SJSA1 (cell line): ENCODE data around the gene EIF5A. TPM values are rescaled to one million over a fixed set of nuclear protein-coding genes. Genes with fewer than 3 reads are reported as not detected.
"Not testable (repeated sequence)": the region's sequence is repeated elsewhere in the genome, so short reads cannot be mapped to it uniquely, and the experiment has no call there.

Source experiments
- DNase-seq, 2 experiments: peaks; one replicate each; pipeline ENCODE4 v3.0.0-alpha.2; 2015 to 2020; ENCODE audit warnings: low spot score in 2 of 2, low read depth in 1 of 2
- H3K27ac ChIP-seq: fragments of 250-450 bp; sonication (Bioruptor Pico); 2 replicates; pipeline ENCODE4 v1.5.1; 2020; ENCODE audit warnings: mild to moderate bottlenecking, moderate library complexity
- H3K27me3 ChIP-seq: fragments of 250-450 bp; sonication (Bioruptor Pico); replicated peaks from 2 replicates; pipeline ENCODE4 v1.5.1; 2020; ENCODE audit warnings: mild to moderate bottlenecking, moderate library complexity
- H3K36me3 ChIP-seq: fragments of 250-450 bp; sonication (Bioruptor Pico); 2 replicates; pipeline ENCODE4 v1.5.1; 2020; ENCODE audit warnings: mild to moderate bottlenecking
- H3K4me1 ChIP-seq: fragments of 250-450 bp; sonication (Bioruptor Pico); replicated peaks from 2 replicates; pipeline ENCODE4 v1.6.1; 2021; ENCODE audit warnings: mild to moderate bottlenecking
- H3K4me3 ChIP-seq: fragments of 250-450 bp; sonication (Bioruptor Pico); 2 replicates; pipeline ENCODE4 v1.5.1; 2020; ENCODE audit warnings: mild to moderate bottlenecking
- H3K9me3 ChIP-seq: fragments of 250-450 bp; sonication (Bioruptor Pico); replicated peaks from 2 replicates; pipeline ENCODE4 v1.5.1; 2020; ENCODE audit warnings: mild to moderate bottlenecking
- total RNA-seq: library from RNA; depleted of rRNA; stranded (reverse); fragments of >200 nt; shearing (Covaris generic); gene quantifications from 2 replicates; pipeline ENCODE4 v1.2.3, GENCODE V29; 2014

EIF5A gene
- total RNA-seq, 1 experiment from 2014 or later: 632 TPM

DNA sequence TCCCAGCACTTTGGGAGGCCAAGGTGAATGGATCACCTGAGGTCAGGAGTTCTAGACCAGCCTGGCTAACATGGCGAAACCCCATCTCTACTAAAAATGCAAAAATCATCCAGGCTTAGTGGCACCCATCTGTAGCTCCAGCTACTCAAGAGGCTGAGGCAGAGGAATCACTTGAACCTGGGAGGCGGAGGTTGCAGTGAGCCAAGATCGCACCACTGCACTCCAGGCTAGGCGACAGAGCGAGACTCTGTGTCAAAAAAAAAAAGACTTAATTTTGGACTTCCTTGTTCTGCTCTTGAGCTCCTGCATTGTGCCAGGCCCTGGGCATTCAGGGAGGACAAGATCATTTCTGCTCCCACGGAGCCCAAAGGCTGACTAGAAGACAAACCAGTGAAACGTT, 30.2 kb downstream of the EIF5A start:
- H3K4me3 ChIP-seq, DNase-seq, H3K4me1 ChIP-seq, H3K27ac ChIP-seq, H3K36me3 ChIP-seq, H3K9me3 ChIP-seq: not testable (repeated sequence)
- H3K27me3 ChIP-seq: peaks cover 44% of the 10 kb centered on the region

DNA sequence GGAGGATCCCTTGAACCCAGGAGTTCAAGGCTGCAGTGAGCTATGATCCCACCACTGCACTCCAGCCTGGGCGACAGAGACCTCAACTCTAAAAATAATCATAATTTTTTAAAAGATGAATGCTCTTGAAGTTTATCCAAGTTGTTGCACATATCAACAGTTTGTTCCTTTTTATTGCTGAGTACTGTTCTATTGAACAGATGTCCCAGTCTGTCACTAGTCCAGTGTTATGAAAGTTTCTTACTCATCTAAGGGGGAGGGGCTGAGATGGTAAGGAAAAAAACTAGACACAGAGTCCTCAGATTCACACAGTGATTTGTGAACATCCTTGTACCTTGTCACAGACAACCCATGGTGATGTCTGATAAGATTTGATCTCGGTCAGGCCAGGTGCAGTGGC, 32.8 kb downstream of the EIF5A start:
- H3K27ac ChIP-seq: no peak overlapping the region
- H3K4me3 ChIP-seq: no peak overlapping the region
- H3K9me3 ChIP-seq: no peaks in the 10 kb centered on the region
- H3K4me1 ChIP-seq: no peaks in the 10 kb centered on the region
- peaks cover 63% of the 10 kb centered on the region for H3K27me3 ChIP-seq
- no peak for DNase-seq
- no peaks in the 10 kb centered on the region for H3K36me3 ChIP-seq

DNA sequence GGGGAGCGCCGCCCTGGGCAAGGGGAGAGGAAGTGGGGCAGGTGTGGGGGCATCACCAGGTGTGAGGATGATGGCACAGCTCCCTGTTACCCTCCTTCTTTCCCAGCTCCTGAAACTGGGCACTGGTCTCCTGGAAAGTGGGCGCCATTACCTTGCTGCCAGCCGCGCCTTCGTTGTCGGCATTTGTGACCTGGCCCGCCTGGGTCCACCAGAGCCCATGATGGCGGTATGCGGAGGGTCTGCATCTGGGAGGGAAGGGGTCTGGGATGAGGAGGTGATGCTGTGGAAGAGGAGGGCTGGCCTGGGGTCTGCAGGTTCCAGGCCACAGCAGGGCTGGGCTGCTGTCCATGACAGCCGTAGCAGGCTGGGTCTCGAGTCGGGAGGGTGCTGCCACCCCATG, 34.4 kb downstream of the EIF5A start:
- no peak overlapping the region for H3K27ac ChIP-seq
- H3K9me3 ChIP-seq: no peaks in the 10 kb centered on the region
- H3K4me3 ChIP-seq: no peak overlapping the region
- H3K4me1 ChIP-seq: no peaks in the 10 kb centered on the region
- H3K27me3 ChIP-seq: peaks cover 63% of the 10 kb centered on the region
- DNase-seq: no peak
- no peaks in the 10 kb centered on the region for H3K36me3 ChIP-seq

DNA sequence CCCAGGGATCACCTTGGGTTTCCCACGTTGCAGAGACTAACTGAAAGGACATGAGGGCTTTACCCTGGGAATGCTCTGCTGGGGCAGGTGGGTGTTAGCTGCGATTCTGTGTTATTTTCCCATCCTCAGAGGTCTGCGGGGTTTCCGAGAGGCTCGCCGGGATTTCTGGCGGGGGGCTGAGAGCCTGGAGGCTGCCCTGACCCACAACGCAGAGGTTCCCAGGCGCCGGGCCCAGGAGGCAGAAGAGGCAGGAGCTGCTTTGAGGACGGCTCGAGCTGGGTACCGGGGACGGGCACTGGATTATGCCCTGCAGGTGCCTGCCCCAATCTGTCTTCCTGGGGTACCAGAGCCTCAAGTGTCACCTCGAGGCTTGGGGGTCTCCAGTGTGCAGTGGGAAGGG, 35.8 kb downstream of the EIF5A start:
- no peak for DNase-seq
- H3K36me3 ChIP-seq: no peaks in the 10 kb centered on the region
- no peak overlapping the region for H3K4me3 ChIP-seq
- no peak overlapping the region for H3K27ac ChIP-seq
- peaks cover 59% of the 10 kb centered on the region for H3K27me3 ChIP-seq
- H3K9me3 ChIP-seq: no peaks in the 10 kb centered on the region
- no peaks in the 10 kb centered on the region for H3K4me1 ChIP-seq

DNA sequence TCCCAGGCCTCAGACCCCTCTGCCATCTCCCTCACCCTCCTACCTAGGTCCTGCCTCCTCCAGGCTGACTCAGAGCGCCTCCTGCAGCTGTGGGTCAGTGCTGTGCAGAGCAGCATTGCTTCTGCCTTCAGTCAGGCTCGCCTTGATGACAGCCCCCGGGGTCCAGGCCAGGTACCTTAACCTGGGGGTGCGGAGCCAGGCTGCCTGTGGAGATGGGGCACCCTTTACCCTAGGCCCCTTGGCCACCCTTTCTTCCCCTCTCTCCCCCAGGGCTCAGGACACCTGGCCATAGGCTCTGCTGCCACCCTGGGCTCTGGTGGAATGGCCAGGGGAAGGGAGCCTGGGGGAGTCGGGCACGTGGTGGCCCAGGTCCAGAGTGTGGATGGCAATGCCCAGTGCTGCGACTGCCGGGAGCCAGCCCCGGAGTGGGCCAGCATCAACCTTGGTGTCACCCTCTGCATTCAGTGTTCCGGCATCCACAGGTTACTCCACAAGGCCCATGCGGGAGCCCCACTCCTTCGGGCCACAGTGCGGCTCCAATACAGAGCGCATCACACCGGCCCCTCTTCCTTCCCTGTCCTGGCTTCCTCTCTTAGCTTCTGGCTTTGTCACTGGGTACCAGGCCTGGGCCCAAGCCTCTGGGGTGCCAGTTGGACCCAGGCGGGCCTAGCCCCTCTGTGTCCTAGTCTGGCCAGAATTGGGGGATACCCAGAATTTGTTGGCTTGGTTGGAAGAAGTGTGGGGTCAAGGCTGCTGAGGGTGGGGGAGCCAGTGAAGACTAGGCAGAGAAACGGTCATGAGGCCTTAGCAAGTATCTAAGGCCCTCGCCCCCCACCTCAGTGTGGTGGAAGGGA, 39.6 kb downstream of the EIF5A start:
- peaks cover 18% of the 10 kb centered on the region for H3K4me1 ChIP-seq
- H3K9me3 ChIP-seq: no peaks in the 10 kb centered on the region
- DNase-seq: no peak
- H3K4me3 ChIP-seq: no peak overlapping the region
- peaks cover 4% of the 10 kb centered on the region for H3K36me3 ChIP-seq
- H3K27ac ChIP-seq: no peak overlapping the region
- H3K27me3 ChIP-seq: peaks cover 25% of the 10 kb centered on the region

DNA sequence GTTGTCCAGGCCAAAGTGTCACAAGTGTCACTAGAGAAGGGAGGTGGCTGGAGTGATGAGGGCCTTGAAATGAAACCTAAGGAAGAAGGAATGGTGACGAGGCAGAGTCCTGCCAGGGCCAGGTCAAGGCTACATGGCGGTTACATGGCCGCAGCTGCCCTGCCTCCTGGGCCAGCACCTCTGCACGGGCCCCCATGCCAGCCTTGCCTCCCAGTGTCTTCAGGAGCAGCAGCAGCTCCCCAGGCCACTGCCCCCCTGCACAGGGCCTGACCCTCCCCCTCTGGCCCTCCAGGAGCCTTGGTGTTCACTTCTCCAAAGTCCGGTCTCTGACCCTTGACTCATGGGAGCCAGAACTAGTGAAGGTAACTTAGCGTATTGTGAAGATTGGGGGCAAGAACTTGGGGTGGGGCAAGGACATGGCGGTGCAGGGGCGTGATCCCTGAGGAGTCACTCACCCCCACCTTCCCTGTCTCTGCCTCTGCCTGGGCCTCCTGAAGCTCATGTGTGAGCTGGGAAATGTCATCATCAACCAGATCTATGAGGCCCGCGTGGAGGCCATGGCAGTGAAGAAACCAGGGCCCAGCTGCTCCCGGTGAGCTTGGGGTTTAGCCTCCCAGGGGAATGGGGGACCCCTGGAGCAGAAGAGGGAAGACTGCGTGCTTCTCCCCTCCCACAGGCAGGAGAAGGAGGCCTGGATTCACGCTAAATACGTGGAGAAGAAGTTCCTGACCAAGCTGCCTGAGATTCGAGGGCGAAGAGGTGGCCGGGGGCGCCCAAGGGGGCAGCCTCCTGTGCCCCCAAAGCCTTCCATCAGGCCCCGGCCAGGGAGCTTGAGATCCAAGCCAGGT, 40.4 kb downstream of the EIF5A start:
- Histone ChIP-seq H3K4me3 (no peak overlapping the region), H3K27me3 (peaks cover 20% of the 10 kb centered on the region), H3K4me1 (peaks cover 25% of the 10 kb centered on the region), H3K27ac (no peak overlapping the region), H3K36me3 (peaks cover 4% of the 10 kb centered on the region), H3K9me3 (no peaks in the 10 kb centered on the region)
- no peak for DNase-seq

DNA sequence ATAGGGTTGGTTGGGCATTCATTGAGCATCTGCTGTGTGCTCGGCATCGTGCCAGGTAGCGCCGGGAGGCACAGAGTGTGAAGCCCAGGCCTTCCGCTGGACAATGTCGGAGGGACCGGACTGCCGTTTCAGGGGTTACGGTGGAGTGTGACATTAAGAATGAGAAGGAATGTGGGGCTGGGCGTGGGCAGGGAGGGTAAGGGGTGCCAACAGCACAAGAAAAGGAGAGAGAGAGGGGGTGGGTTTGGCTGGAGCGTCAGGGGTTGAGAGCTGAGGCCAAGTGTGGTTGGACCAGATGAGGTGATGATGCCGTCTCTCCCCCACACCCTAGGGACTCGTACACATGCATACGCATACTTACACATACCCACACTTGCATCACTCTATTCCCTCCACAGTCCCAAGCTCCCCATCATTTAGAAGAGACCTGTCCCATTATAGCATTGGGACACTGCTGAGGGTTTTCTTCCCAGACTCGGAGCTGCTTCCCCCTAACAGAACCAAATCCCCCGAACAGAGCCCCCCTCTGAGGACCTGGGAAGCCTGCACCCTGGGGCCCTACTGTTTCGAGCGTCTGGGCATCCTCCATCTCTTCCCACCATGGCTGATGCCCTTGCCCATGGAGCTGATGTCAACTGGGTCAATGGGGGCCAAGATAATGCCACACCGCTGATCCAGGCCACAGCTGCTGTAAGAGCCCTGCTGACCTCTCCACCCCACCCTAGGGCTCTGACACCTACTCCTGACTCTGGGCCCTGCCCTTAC, 41.2 kb downstream of the EIF5A start:
- Histone ChIP-seq H3K27ac (no peak overlapping the region), H3K36me3 (peaks cover 4% of the 10 kb centered on the region), H3K27me3 (peaks cover 12% of the 10 kb centered on the region), H3K9me3 (no peaks in the 10 kb centered on the region), H3K4me3 (no peak overlapping the region), H3K4me1 (peaks cover 30% of the 10 kb centered on the region)
- no peak for DNase-seq

DNA sequence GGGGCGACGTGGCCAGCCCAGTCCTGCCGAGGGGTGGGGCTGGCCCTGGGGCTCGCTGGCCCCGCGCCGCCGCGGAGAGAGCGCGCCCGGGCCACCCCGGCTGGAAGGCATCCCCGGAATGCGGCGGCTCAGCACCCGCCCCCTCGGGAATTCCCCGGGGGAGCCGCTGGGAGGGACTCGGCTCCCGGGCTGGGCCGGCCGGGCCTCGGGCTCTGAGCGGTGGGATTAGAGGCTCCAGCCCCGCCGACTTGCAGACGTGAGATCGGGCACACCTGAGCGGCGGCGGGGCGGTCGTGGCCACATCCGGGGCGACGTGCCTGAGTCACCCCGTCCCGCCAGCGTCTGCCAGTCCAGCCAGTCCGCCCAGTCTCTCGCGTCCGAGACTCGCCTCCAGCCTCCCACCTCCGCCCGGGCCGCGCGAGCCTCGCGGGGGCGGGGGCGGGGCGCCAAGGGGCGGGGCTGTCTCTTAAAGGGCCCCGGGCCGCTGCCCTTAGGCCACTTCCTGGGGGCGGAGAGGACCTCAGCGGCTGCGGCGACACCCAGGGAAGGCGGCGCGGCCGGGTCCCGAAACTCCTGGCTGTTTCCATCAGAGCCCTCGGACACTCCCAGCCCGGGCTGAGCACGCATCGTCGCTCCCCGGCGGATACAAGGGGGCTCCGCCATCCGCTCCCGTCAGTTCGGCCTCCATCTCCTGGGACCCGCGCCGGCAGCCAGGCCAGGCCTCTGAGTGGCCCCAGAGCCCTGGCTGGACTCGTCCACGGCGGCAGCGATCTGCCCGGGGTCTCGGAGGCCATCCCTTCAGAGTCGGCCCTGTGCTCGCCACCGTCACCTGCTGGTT, 44.5 kb downstream of the EIF5A start, which contains the start of gene KCTD11:
Gene KCTD11, plus strand, starts transcription at position 498 of the 838 bp plus-strand sequence.
- no peaks in the 10 kb centered on the region for H3K27me3 ChIP-seq
- H3K9me3 ChIP-seq: no peaks in the 10 kb centered on the region
- H3K4me3 ChIP-seq: peak within 1 kb of the TSS; percentile 77
- peak within 1 kb of the TSS; percentile 92 for H3K27ac ChIP-seq
- DNase-seq: peak; percentile 93 to 97
- peaks cover 4% of the 10 kb centered on the region for H3K36me3 ChIP-seq
- peaks cover 39% of the 10 kb centered on the region for H3K4me1 ChIP-seq

DNA sequence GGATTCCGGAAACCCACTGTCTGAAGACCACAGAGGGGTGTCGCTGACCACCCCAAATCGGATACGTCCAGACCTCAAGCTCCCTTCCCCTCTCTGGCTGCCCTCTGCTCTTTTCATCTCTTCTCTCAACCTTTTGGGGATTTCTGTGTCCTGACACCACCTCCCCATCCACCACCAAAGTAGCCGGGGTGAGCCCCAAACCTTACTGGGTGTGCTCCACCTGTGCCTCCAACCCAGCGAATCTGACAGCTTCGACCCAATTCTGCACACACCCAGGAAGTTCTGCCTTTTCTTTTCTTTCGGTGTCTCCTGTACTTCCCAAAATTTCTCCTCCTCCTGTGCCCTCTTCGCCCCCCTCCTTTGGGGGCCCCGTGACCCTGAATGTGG, 45.1 kb downstream of the EIF5A start:
- no peaks in the 10 kb centered on the region for H3K9me3 ChIP-seq
- H3K4me3 ChIP-seq: peak overlapping the region; percentile 77
- H3K27me3 ChIP-seq: no peaks in the 10 kb centered on the region
- H3K27ac ChIP-seq: peak overlapping the region; percentile 92
- peaks cover 39% of the 10 kb centered on the region for H3K4me1 ChIP-seq
- DNase-seq: no peak
- H3K36me3 ChIP-seq: peaks cover 4% of the 10 kb centered on the region

DNA sequence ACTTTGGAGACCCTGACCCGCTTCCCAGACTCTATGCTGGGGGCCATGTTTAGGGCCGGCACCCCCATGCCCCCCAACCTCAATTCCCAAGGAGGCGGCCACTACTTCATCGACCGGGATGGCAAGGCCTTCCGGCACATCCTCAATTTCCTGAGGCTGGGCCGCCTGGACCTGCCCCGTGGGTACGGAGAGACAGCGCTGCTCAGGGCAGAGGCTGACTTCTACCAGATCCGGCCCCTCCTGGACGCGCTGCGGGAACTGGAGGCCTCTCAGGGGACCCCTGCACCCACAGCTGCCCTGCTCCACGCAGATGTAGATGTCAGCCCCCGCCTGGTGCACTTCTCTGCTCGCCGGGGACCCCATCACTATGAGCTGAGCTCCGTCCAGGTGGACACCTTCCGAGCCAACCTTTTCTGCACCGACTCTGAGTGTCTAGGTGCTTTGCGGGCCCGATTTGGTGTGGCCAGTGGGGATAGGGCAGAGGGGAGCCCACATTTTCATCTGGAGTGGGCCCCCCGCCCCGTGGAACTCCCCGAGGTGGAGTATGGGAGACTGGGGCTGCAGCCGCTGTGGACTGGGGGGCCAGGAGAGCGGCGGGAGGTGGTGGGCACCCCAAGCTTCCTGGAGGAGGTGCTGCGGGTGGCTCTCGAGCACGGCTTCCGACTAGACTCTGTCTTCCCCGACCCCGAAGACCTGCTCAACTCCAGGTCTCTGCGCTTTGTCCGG, 45.6 kb downstream of the EIF5A start:
- Histone ChIP-seq H3K9me3 (no peaks in the 10 kb centered on the region), H3K4me1 (peaks cover 39% of the 10 kb centered on the region), H3K4me3 (peak overlapping the region; percentile 77), H3K27me3 (no peaks in the 10 kb centered on the region), H3K27ac (no peak overlapping the region), H3K36me3 (peaks cover 4% of the 10 kb centered on the region)
- DNase-seq: no peak

DNA sequence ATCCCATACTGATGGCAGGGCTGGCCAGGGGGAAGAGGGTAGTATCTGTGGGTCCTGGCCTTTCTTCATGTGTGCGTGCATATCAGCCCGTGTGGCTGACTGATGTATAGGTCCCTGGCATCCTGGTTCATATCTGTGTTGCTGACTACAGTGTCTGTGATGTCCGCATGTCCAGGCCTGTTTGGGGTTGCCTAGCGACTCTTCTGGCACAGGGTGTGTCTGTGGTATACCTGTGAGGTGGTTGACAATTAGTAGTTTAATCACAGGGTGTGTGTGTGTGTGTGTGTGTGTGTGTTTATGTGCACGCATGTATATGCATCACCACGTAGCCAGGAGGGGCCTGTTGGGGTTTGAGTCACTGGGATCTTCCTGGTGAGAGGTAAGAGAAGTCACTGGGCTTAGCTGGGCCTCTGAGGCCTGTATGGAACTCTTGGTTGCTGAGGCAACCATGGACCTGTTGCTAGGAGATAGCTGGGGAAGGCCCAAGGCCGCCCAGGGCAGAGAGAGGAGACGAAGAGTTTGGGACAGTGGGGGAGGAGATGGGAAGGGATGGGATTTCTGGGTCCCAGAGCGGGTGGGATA, 46.9 kb downstream of the EIF5A start:
- Histone ChIP-seq H3K4me1 (peaks cover 39% of the 10 kb centered on the region), H3K27me3 (no peaks in the 10 kb centered on the region), H3K27ac (no peak overlapping the region), H3K36me3 (peaks cover 4% of the 10 kb centered on the region), H3K4me3 (no peak overlapping the region), H3K9me3 (no peaks in the 10 kb centered on the region)
- DNase-seq: no peak

DNA sequence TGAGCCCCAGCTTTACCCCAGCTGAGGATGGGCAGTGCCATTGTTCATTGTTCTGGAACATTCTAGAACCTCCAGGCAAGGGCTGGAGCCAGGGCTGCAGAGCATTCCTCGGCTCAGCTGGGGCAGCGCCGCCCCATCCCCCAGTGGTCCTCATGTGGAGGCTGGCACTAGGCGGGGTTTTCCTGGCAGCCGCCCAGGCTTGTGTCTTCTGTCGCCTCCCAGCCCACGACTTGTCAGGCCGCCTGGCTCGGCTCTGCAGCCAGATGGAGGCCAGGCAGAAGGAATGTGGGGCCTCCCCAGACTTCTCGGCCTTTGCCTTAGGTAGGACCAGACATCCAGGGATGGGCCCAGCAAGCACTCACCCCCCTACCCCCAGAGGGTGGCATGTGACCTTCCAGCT, 47.6 kb downstream of the EIF5A start, which contains the start of gene TMEM95:
Gene TMEM95, plus strand, starts transcription at position 104 of the 400 bp plus-strand sequence. Its CDS starts 49 bp downstream, at position 153.
- Histone ChIP-seq H3K27me3 (no peaks in the 10 kb centered on the region), H3K9me3 (no peaks in the 10 kb centered on the region), H3K36me3 (peaks cover 4% of the 10 kb centered on the region), H3K27ac (no peak within 1 kb of the TSS), H3K4me3 (no peak within 1 kb of the TSS), H3K4me1 (peaks cover 32% of the 10 kb centered on the region)
- DNase-seq: no peak
